Hippocampal formation (tissue), 2 donors: Measurements from ENCODE around the gene SORT1.

ENCODE experiments used
- DNase-seq, 2 donors: peaks; one replicate each; lab custom pipeline; 2025; lab: John Stamatoyannopoulos, UW

The SORT1 gene

GRCh38 chr1:109262231-109263055 is 135.3 kb downstream of the SORT1 start:
- DNase-seq, result no peak

DNA sequence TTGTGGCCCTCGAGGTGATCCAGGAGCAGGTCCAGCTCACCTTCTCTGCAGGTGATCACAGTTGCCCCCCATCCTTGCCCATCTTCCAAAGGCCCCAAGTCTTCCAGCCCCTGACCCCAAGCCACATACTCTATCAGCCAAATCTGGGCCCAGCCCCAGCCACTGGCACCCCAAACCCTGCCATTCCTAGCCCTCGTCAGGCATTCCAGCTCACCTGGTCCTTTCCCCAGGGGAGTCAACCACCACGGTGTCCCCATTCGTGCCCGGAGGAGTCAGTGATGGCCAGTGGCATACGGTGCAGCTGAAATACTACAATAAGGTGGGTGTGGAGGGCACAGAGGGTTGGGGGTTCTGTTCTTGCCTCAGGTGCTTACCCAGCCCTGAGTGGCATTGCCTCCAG is 136.1 kb downstream of the SORT1 start:
- DNase-seq, result no peak

GRCh38 chr1:109261006-109261405 is 136.7 kb downstream of the SORT1 start:
- DNase-seq, result no peak

DNA sequence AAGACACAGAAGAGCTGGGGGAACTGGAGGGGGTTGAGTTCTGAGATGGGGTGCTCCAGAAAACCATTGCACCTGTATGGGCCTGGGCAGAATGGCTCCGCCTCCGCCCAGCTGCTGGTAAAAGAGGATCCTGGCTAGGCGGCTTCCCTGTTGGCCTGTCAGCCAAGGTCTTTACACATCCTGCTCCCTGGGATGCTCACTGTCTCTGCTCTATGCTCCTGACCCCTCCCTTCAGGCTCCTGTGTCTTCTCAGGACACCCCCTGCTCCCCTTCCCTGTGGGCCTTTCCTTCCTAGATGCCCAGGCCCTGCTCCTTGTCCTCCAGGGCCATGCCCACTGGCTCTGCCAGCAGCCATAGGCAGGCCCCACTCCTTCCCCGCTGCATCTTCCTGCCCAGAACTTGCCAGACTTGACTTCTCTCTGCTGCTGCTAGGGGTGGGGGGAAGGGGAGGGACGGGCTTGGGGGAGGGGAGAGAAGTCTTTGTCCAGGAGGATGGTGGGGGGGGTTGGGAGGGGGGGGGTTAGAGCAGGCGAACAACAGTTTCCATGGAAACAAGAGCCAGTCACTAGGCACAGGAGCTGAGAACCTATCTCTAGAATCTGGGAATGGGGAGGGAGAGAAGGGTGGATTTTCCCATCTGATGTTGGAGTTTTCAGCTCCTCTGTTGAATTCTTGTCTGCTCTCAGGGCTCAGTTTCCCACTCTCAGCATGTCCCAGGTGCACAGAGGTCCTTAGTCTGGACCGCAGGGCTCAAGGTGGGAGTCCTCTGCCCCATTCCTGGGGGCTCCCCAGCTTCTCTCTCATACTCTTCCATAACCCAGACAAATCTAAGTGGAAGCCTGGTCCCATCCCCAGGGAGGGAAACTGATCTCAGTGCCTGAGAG is 137.8 kb downstream of the SORT1 start:
- DNase-seq, result no peak
